ENCODE results near the gene STAT6.

The STAT6 gene

GRCh38 chr12:57099766-57100165, 11.4 kb downstream of the STAT6 start:
- DNase-seq, result no peak

GRCh38 chr12:57099047-57099714, 12.0 kb downstream of the STAT6 start:
- DNase-seq, result no peak

- DNase-seq, result no peak
Observed at GRCh38 chr12:57098546-57098945, 12.6 kb downstream of the STAT6 start.

GRCh38 chr12:57097554-57097835, 13.7 kb downstream of the STAT6 start:
- no peak for DNase-seq

GRCh38 chr12:57096748-57097553, 14.2 kb downstream of the STAT6 start:
- no peak for DNase-seq

GRCh38 chr12:57096099-57096572, 15.0 kb downstream of the STAT6 start:
- no peak for DNase-seq

GRCh38 chr12:57095440-57095839, 15.7 kb downstream of the STAT6 start:
- DNase-seq, result no peak

- DNase-seq, result no peak
Observed at GRCh38 chr12:57094208-57095160, 16.7 kb downstream of the STAT6 start.

GRCh38 chr12:57093415-57094207, 17.6 kb downstream of the STAT6 start:
- no peak for DNase-seq

- DNase-seq, result no peak
Observed at GRCh38 chr12:57092876-57093414, 18.2 kb downstream of the STAT6 start.

GRCh38 chr12:57092529-57092862, 18.7 kb downstream of the STAT6 start:
- no peak for DNase-seq

- DNase-seq, result no peak
Observed at GRCh38 chr12:57091638-57092528, 19.3 kb downstream of the STAT6 start.

GRCh38 chr12:57090924-57091637, 20.1 kb downstream of the STAT6 start:
- no peak for DNase-seq

- no peak for DNase-seq
Observed at GRCh38 chr12:57090490-57090889, 20.7 kb downstream of the STAT6 start.

- DNase-seq, result peak; percentile 45
Observed at GRCh38 chr12:57089271-57090245, 21.6 kb downstream of the STAT6 start.

GRCh38 chr12:57088354-57089270, 22.6 kb downstream of the STAT6 start, which contains the start of gene NAB2:
Gene NAB2 (plus strand): TSS chr12:57089114. CDS start chr12:57089272, 158 bp downstream.
- peak; percentile 89 for DNase-seq

- peak; percentile 67 for DNase-seq
Observed at GRCh38 chr12:57087691-57088353, 23.3 kb downstream of the STAT6 start.
